NCI-H128 (cell line): ENCODE data around the gene VPS26C.

Source experiments
- DNase-seq: peaks from one replicate; lab custom pipeline; 2025; ENCODE audit not compliant: unreplicated experiment; lab: John Stamatoyannopoulos, UW

VPS26C gene

GRCh38 chr21:37207441-37208009 is 59.6 kb downstream of the VPS26C start:
- no peak for DNase-seq

GRCh38 chr21:37206496-37206895 is 60.6 kb downstream of the VPS26C start:
- DNase-seq = no peak

GRCh38 chr21:37204580-37204979 is 62.6 kb downstream of the VPS26C start:
- no peak for DNase-seq

- DNase-seq = no peak
Measured at GRCh38 chr21:37202221-37203110, 64.7 kb downstream of the VPS26C start.

GRCh38 chr21:37200641-37201480 is 66.3 kb downstream of the VPS26C start:
- no peak for DNase-seq

- no peak for DNase-seq
Measured at GRCh38 chr21:37199057-37199924, 67.8 kb downstream of the VPS26C start.

GRCh38 chr21:37197746-37198145 is 69.4 kb downstream of the VPS26C start:
- no peak for DNase-seq

GRCh38 chr21:37196847-37197246 is 70.3 kb downstream of the VPS26C start:
- no peak for DNase-seq

GRCh38 chr21:37195610-37196009 is 71.5 kb downstream of the VPS26C start:
- DNase-seq = no peak

- no peak for DNase-seq
Measured at GRCh38 chr21:37195059-37195458, 72.1 kb downstream of the VPS26C start.

- DNase-seq = no peak
Measured at GRCh38 chr21:37193676-37194075, 73.5 kb downstream of the VPS26C start.

GRCh38 chr21:37193006-37193405 is 74.1 kb downstream of the VPS26C start:
- no peak for DNase-seq

- no peak for DNase-seq
Measured at GRCh38 chr21:37192019-37192418, 75.1 kb downstream of the VPS26C start.

- no peak for DNase-seq
Measured at GRCh38 chr21:37188825-37189224, 78.3 kb downstream of the VPS26C start.

- no peak for DNase-seq
Measured at GRCh38 chr21:37186983-37187382, 80.2 kb downstream of the VPS26C start.

- DNase-seq = no peak
Measured at GRCh38 chr21:37184784-37185593, 82.1 kb downstream of the VPS26C start.

- DNase-seq = no peak
Measured at GRCh38 chr21:37183749-37184148, 83.4 kb downstream of the VPS26C start.

- no peak for DNase-seq
Measured at GRCh38 chr21:37182222-37182621, 84.9 kb downstream of the VPS26C start.

GRCh38 chr21:37181059-37181458 is 86.1 kb downstream of the VPS26C start:
- DNase-seq = no peak

- no peak for DNase-seq
Measured at GRCh38 chr21:37176716-37177115, 90.4 kb downstream of the VPS26C start.
